ENCODE measurements around the gene ANKRD9. TPM values are rescaled to one million over a fixed set of nuclear protein-coding genes. Genes with fewer than 3 reads are reported as not detected.

Gene ANKRD9
- total RNA-seq, 4 donors from 2014 or later = 3.6 to 26.8 (median 6.9) TPM

DNA sequence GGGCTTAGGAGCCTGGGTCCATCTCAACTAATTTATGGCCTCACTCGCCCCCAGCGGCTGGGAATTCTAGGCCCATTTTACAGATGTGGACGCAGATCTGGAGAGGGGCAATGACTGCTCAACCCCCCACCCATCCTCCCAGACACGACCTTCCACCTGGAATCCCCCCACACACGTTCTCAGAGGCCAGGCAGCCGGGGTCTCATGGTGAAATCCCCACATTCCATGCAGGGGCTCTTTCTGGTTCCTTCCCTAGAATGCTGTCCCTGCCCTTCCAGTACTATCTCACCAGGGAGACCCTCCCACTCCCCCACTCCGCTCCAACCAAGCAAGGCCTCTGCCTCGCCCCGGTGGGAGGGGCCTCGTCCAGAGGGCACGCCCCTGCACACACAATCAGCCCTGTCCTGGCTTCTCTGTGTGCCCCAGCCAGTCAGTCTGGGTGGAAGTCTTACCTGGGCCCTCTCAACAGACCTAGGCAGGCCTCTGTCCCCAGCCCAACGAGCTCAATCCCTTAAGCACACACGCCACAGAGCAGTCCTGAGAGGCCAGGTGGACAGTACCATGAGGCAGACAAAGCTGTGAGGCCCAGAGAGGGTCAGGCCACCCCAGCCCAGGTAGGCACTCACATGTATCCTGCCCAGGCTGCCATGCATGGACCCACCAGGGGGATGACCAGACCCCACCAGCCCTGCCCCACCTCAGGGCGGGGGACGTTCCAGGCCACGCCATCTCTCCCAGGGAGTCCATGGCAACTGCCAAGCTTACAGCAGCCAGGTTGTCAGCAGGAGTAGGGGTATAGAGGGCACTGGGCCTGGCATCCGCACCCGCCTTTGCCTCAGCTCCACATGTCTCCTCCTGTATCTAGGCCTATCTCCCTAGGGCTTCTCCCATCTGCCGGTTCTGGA, 1.3 kb upstream of the ANKRD9 start:
- TF ChIP-seq, protein P1, sequence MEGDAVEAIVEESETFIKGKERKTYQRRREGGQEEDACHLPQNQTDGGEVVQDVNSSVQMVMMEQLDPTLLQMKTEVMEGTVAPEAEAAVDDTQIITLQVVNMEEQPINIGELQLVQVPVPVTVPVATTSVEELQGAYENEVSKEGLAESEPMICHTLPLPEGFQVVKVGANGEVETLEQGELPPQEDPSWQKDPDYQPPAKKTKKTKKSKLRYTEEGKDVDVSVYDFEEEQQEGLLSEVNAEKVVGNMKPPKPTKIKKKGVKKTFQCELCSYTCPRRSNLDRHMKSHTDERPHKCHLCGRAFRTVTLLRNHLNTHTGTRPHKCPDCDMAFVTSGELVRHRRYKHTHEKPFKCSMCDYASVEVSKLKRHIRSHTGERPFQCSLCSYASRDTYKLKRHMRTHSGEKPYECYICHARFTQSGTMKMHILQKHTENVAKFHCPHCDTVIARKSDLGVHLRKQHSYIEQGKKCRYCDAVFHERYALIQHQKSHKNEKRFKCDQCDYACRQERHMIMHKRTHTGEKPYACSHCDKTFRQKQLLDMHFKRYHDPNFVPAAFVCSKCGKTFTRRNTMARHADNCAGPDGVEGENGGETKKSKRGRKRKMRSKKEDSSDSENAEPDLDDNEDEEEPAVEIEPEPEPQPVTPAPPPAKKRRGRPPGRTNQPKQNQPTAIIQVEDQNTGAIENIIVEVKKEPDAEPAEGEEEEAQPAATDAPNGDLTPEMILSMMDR (IDR thresholded peaks at IDR 0.05; ENCODE audit: low read depth) = no peak

DNA sequence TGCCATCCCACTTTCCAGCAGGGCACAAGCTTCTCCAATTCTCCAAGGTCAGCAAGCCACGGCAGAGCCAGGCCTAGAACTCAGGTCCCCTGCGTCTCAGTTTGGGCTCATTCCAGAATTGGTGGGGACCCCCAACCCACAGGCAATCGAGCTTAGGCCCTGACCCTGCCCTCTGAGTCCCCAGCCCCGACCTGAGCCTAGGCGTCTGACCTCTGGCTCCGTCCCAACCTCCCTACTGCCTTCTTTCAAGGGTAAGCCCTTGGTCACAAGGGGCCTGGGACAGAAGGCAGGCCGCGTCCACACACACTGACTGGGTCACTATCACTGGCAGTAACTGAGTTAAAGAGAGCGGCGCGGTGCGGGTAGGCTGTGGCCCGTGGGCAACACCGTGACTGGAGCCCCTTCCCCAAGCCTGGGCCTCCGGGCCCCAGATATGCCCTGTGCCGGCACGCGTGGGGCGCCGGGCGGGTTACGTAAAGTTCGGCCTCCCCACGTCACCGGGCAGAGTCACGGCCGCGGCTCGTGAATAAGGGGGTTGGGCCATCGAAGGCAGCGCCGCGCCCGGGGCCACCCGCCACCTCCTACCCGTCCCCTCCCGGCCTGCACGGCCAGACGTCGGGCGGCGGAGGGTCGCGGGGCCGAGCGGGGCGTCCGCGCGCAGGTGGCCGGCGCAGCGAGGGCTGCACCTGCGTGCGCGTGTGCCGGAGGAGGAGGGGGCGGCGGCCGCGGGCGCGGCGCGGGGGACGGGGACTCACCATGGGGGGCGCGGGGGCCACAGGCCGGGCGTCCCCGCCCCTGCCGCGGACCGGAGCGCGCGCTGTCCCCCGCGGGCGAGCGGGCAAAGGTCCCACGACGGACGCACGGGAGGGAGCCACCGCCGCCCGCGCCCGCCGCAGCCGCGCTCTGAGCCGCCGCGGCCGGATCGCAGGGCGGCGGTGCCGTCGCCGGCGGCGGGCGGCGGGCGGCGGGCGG, 516 bp downstream of the ANKRD9 start:
- TF ChIP-seq, protein P1 (IDR thresholded peaks at IDR 0.05; ENCODE audit: low read depth) = no peak

DNA sequence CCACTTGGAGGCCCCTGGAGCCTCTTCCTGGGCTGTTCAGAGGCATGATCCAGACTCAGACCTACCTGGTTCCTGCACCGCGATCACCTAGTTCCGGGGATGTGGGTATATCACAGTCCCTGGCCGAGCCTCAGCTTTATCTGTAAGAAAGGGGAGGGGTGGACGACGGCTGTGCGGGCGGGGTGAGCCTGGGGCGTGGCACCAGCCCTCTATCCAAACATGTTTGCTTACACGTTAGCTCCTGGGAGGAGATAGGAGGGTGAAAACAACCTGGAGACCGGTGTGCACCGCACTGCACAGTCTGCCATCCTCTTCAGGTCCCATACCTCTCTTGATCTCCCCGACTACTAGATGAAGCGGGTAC, 1.2 kb downstream of the ANKRD9 start:
- TF ChIP-seq, protein P1 (IDR thresholded peaks at IDR 0.05; ENCODE audit: low read depth) = no peak

DNA sequence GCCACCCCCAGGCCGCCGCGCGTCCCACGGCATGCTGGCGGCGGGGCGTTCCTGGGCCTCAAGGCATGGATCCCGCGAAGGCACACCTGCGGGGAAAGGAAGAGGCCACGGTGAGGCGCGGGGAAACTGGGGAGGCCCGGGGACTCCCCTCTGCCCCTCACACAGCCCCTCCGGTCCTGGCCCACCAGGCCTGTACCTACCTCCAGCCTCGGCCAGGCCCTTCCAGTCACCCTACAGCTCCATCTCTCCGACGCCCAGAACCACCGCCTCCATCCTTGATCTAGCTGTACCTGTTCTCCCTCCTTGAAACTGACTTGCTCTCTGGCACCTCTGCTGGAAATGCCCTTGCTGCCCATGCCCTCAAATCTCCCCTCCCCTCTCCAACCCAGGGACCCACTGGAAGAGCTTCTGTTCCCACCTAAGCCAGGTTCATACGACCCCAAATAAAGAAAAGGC, 1.7 kb downstream of the ANKRD9 start:
- TF ChIP-seq, protein P1 (IDR thresholded peaks at IDR 0.05; ENCODE audit: low read depth) = no peak

DNA sequence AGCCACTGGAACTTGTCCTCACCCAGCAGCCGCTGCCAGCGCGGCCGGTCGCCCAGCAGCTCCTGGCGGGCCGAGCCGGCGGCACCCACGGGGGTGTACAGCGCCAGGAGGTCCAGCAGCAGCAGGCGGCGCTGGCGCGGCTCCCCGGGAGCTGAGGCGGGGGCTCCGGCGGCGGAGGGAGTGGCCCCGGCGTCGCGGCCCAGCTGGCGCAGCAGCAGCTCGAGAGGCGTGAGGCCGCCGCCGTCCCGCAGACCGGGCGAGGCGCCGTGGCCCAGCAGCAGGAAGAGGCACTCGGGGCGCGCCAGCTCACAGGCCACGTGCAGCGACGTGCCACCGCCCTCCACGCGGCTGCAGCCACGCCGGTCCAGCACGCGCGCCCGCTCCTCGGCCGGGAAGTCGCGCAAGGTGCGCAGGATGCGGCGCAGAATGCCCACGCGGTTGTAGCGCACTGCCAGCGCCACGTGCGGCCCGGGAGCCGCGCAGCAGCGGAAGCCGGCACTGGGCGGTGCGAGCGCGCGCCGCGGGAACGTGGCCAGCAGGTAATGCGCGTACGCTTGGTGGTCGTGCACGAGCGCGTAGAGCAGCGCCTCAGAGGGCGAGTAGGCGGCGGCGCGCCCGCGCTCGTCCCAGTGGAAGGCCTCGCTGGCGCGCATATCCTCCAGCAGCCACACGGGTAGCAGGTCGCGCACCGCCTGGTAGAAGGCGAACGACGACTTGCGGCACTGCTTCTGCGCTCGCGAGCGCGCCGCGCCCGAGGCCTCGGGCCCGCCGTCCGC, 2.3 kb downstream of the ANKRD9 start:
- TF ChIP-seq, protein P1 (IDR thresholded peaks at IDR 0.05; ENCODE audit: low read depth) = no peak

DNA sequence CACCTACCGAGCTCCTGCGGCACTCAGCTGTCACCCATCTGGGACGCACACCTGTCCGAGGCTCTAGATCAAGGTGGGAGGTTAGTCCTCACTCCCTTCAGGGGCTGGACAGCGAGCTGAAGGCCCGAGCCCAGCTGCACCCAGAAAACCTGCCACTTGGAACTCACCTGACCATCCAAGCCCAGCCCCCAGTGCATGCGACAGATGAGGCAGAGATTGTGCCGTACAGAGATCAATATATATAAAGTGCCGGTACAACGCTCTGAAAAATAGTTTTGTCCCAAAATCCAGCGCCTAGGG, 3.0 kb downstream of the ANKRD9 start:
- TF ChIP-seq, protein P1 (IDR thresholded peaks at IDR 0.05; ENCODE audit: low read depth) = no peak
